H1 (cell line): Measurements from ENCODE around the gene ENPP3.

Experiments used
- ATF3 ChIP-seq: IDR thresholded peaks from 2 replicates; pipeline ENCODE4 v1.6.1; 2011; ENCODE audit warnings: low read depth, mild to moderate bottlenecking, low read length; ENCODE audit not compliant: insufficient read depth
- BRCA1 ChIP-seq: IDR thresholded peaks from 2 replicates; pipeline ENCODE4 v1.6.1; 2012; ENCODE audit warnings: low read depth, low read length, improper control_type of control experiment
- CEBPB ChIP-seq: IDR thresholded peaks from 2 replicates; pipeline ENCODE4 v1.6.1; 2012; ENCODE audit warnings: low read depth, low read length
- CHD2 ChIP-seq: IDR thresholded peaks from 2 replicates; pipeline ENCODE4 v1.6.1; 2012; ENCODE audit warnings: low read length, improper control_type of control experiment
- CTCF ChIP-seq, 3 experiments: IDR thresholded peaks; 1 replicate in 2 of 3; 2 replicates in 1 of 3; pipeline versions ENCODE4 v1.5.1 to v1.6.1; 2011; ENCODE audit warnings: low read length in 3 of 3, mild to moderate bottlenecking in 3 of 3, inconsistent platforms in 2 of 3, low read depth in 1 of 3, moderate library complexity in 1 of 3; ENCODE audit not compliant: insufficient read depth in 1 of 3; ENCODE audit errors: control extremely low read depth in 1 of 3
- EGR1 ChIP-seq: IDR thresholded peaks from 2 replicates; pipeline ENCODE4 v1.6.1; 2011; ENCODE audit warnings: low read depth, low read length, borderline replicate concordance
- EZH2 ChIP-seq: fragments of 200-600 bp; sonication (generic); IDR thresholded peaks from 2 replicates; pipeline ENCODE4 v1.7.1; 2012; ENCODE audit warnings: low read depth, mild to moderate bottlenecking, moderate library complexity, low read length, inconsistent platforms; ENCODE audit not compliant: severe bottlenecking
- HDAC2 ChIP-seq, 2 experiments: fragments of 300-600 bp in 1 of 2; sonication (generic) in 1 of 2; IDR thresholded peaks; 2 replicates each; pipeline ENCODE4 v1.6.1; 2011 to 2012; ENCODE audit warnings: low read depth in 2 of 2, low read length in 2 of 2, mild to moderate bottlenecking in 2 of 2, moderate library complexity in 2 of 2, borderline replicate concordance in 1 of 2, inconsistent platforms in 1 of 2
- JUND ChIP-seq: IDR thresholded peaks from 2 replicates; pipeline ENCODE4 v1.6.1; 2011; ENCODE audit warnings: mild to moderate bottlenecking, improper control_type of control experiment, low read length
- MAX ChIP-seq: IDR thresholded peaks from 2 replicates; pipeline ENCODE4 v1.6.1; 2012; ENCODE audit warnings: inconsistent platforms
- POLR2A ChIP-seq, 2 experiments: IDR thresholded peaks; 1 replicate in 1 of 2; 2 replicates in 1 of 2; pipeline ENCODE4 v1.6.1; 2011; ENCODE audit warnings: low read depth in 2 of 2, low read length in 2 of 2, mild to moderate bottlenecking in 2 of 2; ENCODE audit errors: control extremely low read depth in 1 of 2
- RFX5 ChIP-seq: IDR thresholded peaks from 2 replicates; pipeline ENCODE4 v1.6.1; 2011; ENCODE audit warnings: low read depth, low read length, improper control_type of control experiment, borderline replicate concordance
- SP1 ChIP-seq: IDR thresholded peaks from 2 replicates; pipeline ENCODE4 v1.6.1; 2011; ENCODE audit warnings: low read depth, low read length
- YY1 ChIP-seq: IDR thresholded peaks from 2 replicates; pipeline ENCODE4 v1.6.1; 2011; ENCODE audit warnings: low read depth, mild to moderate bottlenecking, low read length

GRCh38 chr6:131657222-131657621 is 20.1 kb downstream of the ENPP3 start:
- no peak for TF ChIP-seq CTCF (IDR thresholded peaks at IDR 0.05; ENCODE audit: control extremely low read depth in 1 of 3, insufficient read depth in 1 of 3, low read depth in 1 of 3, low read length in 3 of 3)
- TF ChIP-seq EZH2, result no peak
- no peak for TF ChIP-seq BRCA1
- no peak for TF ChIP-seq CEBPB
- no peak for TF ChIP-seq POLR2A (IDR thresholded peaks at IDR 0.05; ENCODE audit: control extremely low read depth in 1 of 2, low read depth in 2 of 2, low read length in 2 of 2)
- TF ChIP-seq ATF3, result no peak
- no peak for TF ChIP-seq CHD2
- no peak for TF ChIP-seq JUND
- TF ChIP-seq YY1, result no peak
- TF ChIP-seq EGR1, result no peak
- no peak for TF ChIP-seq SP1
- no peak for TF ChIP-seq MAX
- no peak for TF ChIP-seq RFX5
- TF ChIP-seq HDAC2 (IDR thresholded peaks at IDR 0.05; ENCODE audit: borderline replicate concordance in 1 of 2, low read depth in 2 of 2, low read length in 2 of 2), result no peak
